Mesenchymal stem cell (in vitro differentiated cells and primary cell): ENCODE data around the gene OTOF.

Experiments used
- DNase-seq: peaks from one replicate; pipeline ENCODE4 v3.0.0-alpha.2; 2013
- H2AFZ ChIP-seq: one replicate; pipeline ENCODE4 v1.6.1; 2013; ENCODE audit warnings: low read depth, mild to moderate bottlenecking, control low read depth, inconsistent platforms, low read length, moderate library complexity
- H2AK5ac ChIP-seq: 2 replicates; pipeline ENCODE4 v1.6.1; 2013; ENCODE audit warnings: low read length, moderate library complexity, mild to moderate bottlenecking, inconsistent platforms; ENCODE audit not compliant: severe bottlenecking
- H2BK120ac ChIP-seq: one replicate; pipeline ENCODE4 v1.6.1; 2013; ENCODE audit warnings: low read depth, mild to moderate bottlenecking, inconsistent platforms, low read length, moderate library complexity
- H2BK12ac ChIP-seq, 2 experiments: one replicate each; pipeline ENCODE4 v1.6.1; 2013; ENCODE audit warnings: inconsistent platforms in 2 of 2, low read length in 2 of 2, mild to moderate bottlenecking in 2 of 2, moderate library complexity in 2 of 2, control low read depth in 1 of 2
- H2BK15ac ChIP-seq: one replicate; pipeline ENCODE4 v1.6.1; 2013; ENCODE audit warnings: mild to moderate bottlenecking, low read depth, inconsistent platforms; ENCODE audit not compliant: poor library complexity, severe bottlenecking
- H2BK5ac ChIP-seq: 2 replicates; pipeline ENCODE4 v1.6.1; 2013; ENCODE audit warnings: low read depth, mild to moderate bottlenecking, low read length, control low read depth, inconsistent platforms; ENCODE audit not compliant: poor library complexity, severe bottlenecking
- H3K14ac ChIP-seq, 2 experiments: one replicate each; pipeline ENCODE4 v1.6.1; 2013; ENCODE audit warnings: inconsistent platforms in 2 of 2, low read length in 2 of 2, control low read depth in 1 of 2, mild to moderate bottlenecking in 1 of 2, moderate library complexity in 1 of 2
- H3K18ac ChIP-seq, 2 experiments: one replicate each; pipeline ENCODE4 v1.6.1; 2013; ENCODE audit warnings: inconsistent platforms in 2 of 2, low read length in 2 of 2, control low read depth in 1 of 2, low read depth in 1 of 2, mild to moderate bottlenecking in 1 of 2
- H3K23ac ChIP-seq, 2 experiments: one replicate each; pipeline ENCODE4 v1.6.1; 2013; ENCODE audit warnings: inconsistent platforms in 2 of 2, low read length in 2 of 2, mild to moderate bottlenecking in 2 of 2, moderate library complexity in 2 of 2, control low read depth in 1 of 2
- H3K27ac ChIP-seq: 2 replicates; pipeline ENCODE4 v1.5.1; 2013; ENCODE audit warnings: mild to moderate bottlenecking, moderate library complexity, low read length, control low read depth, inconsistent platforms; ENCODE audit not compliant: poor library complexity, severe bottlenecking
- H3K27me3 ChIP-seq, 2 experiments: 2 replicates each; pipeline versions ENCODE4 v1.6.1 to v1.7.0; 2013; ENCODE audit warnings: low read length in 2 of 2, mild to moderate bottlenecking in 2 of 2, moderate library complexity in 2 of 2, control low read depth in 1 of 2, inconsistent platforms in 1 of 2; ENCODE audit not compliant: control insufficient read depth in 1 of 2, insufficient read depth in 1 of 2
- H3K36me3 ChIP-seq, 2 experiments: 2 replicates each; pipeline versions ENCODE4 v1.6.1 to v1.7.0; 2013; ENCODE audit warnings: low read length in 2 of 2, control low read depth in 1 of 2, inconsistent platforms in 1 of 2, low read depth in 1 of 2, mild to moderate bottlenecking in 1 of 2; ENCODE audit not compliant: insufficient read depth in 2 of 2, control insufficient read depth in 1 of 2
- H3K4ac ChIP-seq, 2 experiments: one replicate each; pipeline ENCODE4 v1.6.1; 2013; ENCODE audit warnings: inconsistent platforms in 2 of 2, low read length in 2 of 2, mild to moderate bottlenecking in 2 of 2, moderate library complexity in 2 of 2, control low read depth in 1 of 2, low read depth in 1 of 2
- H3K4me1 ChIP-seq: 2 replicates; pipeline ENCODE4 v1.6.1; 2013; ENCODE audit warnings: low read depth, low read length, control low read depth; ENCODE audit not compliant: control insufficient read depth, insufficient read depth
- H3K4me2 ChIP-seq: 2 replicates; pipeline ENCODE4 v1.6.1; 2013; ENCODE audit warnings: low read length, mild to moderate bottlenecking, inconsistent platforms; ENCODE audit not compliant: poor library complexity, severe bottlenecking
- H3K4me3 ChIP-seq, 2 experiments: 2 replicates each; pipeline versions ENCODE4 v1.5.1 to v1.7.0; 2013; ENCODE audit warnings: low read length in 2 of 2, mild to moderate bottlenecking in 2 of 2, control low read depth in 1 of 2, low read depth in 1 of 2; ENCODE audit not compliant: insufficient read depth in 1 of 2
- H3K79me1 ChIP-seq: replicated peaks from 2 replicates; pipeline ENCODE4 v1.6.1; 2013; ENCODE audit warnings: mild to moderate bottlenecking, control low read depth, low read length, inconsistent platforms; ENCODE audit not compliant: poor library complexity, severe bottlenecking
- H3K9ac ChIP-seq: 2 replicates; pipeline ENCODE4 v1.7.0; 2013; ENCODE audit warnings: mild to moderate bottlenecking, low read length, moderate library complexity
- H3K9me3 ChIP-seq: 2 replicates; pipeline ENCODE4 v1.7.0; 2013; ENCODE audit warnings: mild to moderate bottlenecking, low read length; ENCODE audit not compliant: control insufficient read depth
- H4K8ac ChIP-seq: one replicate; pipeline ENCODE4 v1.6.1; 2013; ENCODE audit warnings: inconsistent platforms, mild to moderate bottlenecking, low read length, moderate library complexity
- H4K91ac ChIP-seq: one replicate; pipeline ENCODE4 v1.6.1; 2013; ENCODE audit warnings: mild to moderate bottlenecking, low read length, inconsistent platforms
- WGBS: methylation state at CpG from one replicate; pipeline ENCODE4 v1.1.7; 2013; ENCODE audit warnings: mixed read lengths; 5-methylcytosine and 5-hydroxymethylcytosine counted together

The OTOF gene

GRCh38 chr2:26520148-26520449, 42.2 kb upstream of the OTOF start:
- Histone ChIP-seq H2BK120ac (no peak overlapping the region), H3K4me1 (no peaks in the 10 kb centered on the region)
- WGBS, result 46% methylated on average over 1 of the region's 1 CpG

GRCh38 chr2:26519396-26520147, 41.6 kb upstream of the OTOF start:
- H3K4me2 ChIP-seq, result no peak overlapping the region
- no peaks in the 10 kb centered on the region for H3K36me3 ChIP-seq
- no peak overlapping the region for H3K18ac ChIP-seq
- no peak for DNase-seq
- H3K27me3 ChIP-seq, result peaks cover 66 to 67% of the 10 kb centered on the region in 2 experiments
- no peak overlapping the region for H4K8ac ChIP-seq
- H2BK5ac ChIP-seq, result no peak overlapping the region
- H3K9me3 ChIP-seq, result no peaks in the 10 kb centered on the region
- H3K9ac ChIP-seq, result no peak overlapping the region
- 66% methylated on average over 7 of the region's 8 CpGs for WGBS
- no peak overlapping the region for H2AK5ac ChIP-seq
- H3K23ac ChIP-seq, result peak overlapping the region in 1 of 2 experiments; percentile 15
- no peak overlapping the region for H2AFZ ChIP-seq
- H2BK12ac ChIP-seq, result no peak overlapping the region
- no peak overlapping the region for H3K14ac ChIP-seq
- no peaks in the 10 kb centered on the region for H3K4me1 ChIP-seq
- H2BK120ac ChIP-seq, result no peak overlapping the region
- H2BK15ac ChIP-seq, result no peak overlapping the region
- no peaks in the 10 kb centered on the region for H3K79me1 ChIP-seq
- no peak overlapping the region for H3K4ac ChIP-seq
- H4K91ac ChIP-seq, result no peak overlapping the region
- no peak overlapping the region for H3K27ac ChIP-seq
- H3K4me3 ChIP-seq, result no peak overlapping the region

More at GRCh38 chr2:26520148-26520449, 42.2 kb upstream of the OTOF start:
- Histone ChIP-seq H2AFZ (no peak overlapping the region), H3K4me3 (no peak overlapping the region), H3K18ac (no peak overlapping the region), H2BK5ac (no peak overlapping the region), H4K91ac (no peak overlapping the region), H3K27ac (no peak overlapping the region), H3K9me3 (no peaks in the 10 kb centered on the region), H2BK15ac (no peak overlapping the region), H3K36me3 (no peaks in the 10 kb centered on the region), H3K79me1 (no peaks in the 10 kb centered on the region), H3K4me2 (no peak overlapping the region), H4K8ac (no peak overlapping the region), H2BK12ac (no peak overlapping the region), H3K27me3 (peaks cover 65 to 69% of the 10 kb centered on the region in 2 experiments), H3K14ac (no peak overlapping the region), H3K9ac (no peak overlapping the region), H3K23ac (peak overlapping the region in 1 of 2 experiments; percentile 15), H3K4ac (no peak overlapping the region), H2AK5ac (no peak overlapping the region)
- DNase-seq, result no peak

- no peak overlapping the region for H2BK120ac ChIP-seq
- H3K4ac ChIP-seq, result no peak overlapping the region
- H3K9ac ChIP-seq, result no peak overlapping the region
- no peak overlapping the region for H3K23ac ChIP-seq
- H2AK5ac ChIP-seq, result no peak overlapping the region
- no peaks in the 10 kb centered on the region for H3K9me3 ChIP-seq
- H3K18ac ChIP-seq, result no peak overlapping the region
- no peak overlapping the region for H3K27ac ChIP-seq
- H3K4me1 ChIP-seq, result no peaks in the 10 kb centered on the region
- H4K91ac ChIP-seq, result no peak overlapping the region
- no peak overlapping the region for H3K4me2 ChIP-seq
- H4K8ac ChIP-seq, result no peak overlapping the region
- WGBS, result 82% methylated on average over 11 of the region's 11 CpGs
- H3K14ac ChIP-seq, result no peak overlapping the region
- no peak overlapping the region for H2BK15ac ChIP-seq
- no peaks in the 10 kb centered on the region for H3K36me3 ChIP-seq
- no peak overlapping the region for H2BK5ac ChIP-seq
- no peaks in the 10 kb centered on the region for H3K79me1 ChIP-seq
- H2AFZ ChIP-seq, result no peak overlapping the region
- no peak overlapping the region for H3K4me3 ChIP-seq
- H2BK12ac ChIP-seq, result no peak overlapping the region
- peaks cover 77 to 79% of the 10 kb centered on the region in 2 experiments for H3K27me3 ChIP-seq
- no peak for DNase-seq
Measured at GRCh38 chr2:26516781-26517180, 38.9 kb upstream of the OTOF start.

GRCh38 chr2:26516246-26516645, 38.3 kb upstream of the OTOF start:
- H2BK5ac ChIP-seq, result no peak overlapping the region
- H3K9me3 ChIP-seq, result no peaks in the 10 kb centered on the region
- peaks cover 77 to 79% of the 10 kb centered on the region in 2 experiments for H3K27me3 ChIP-seq
- H3K4me3 ChIP-seq, result no peak overlapping the region
- H4K8ac ChIP-seq, result no peak overlapping the region
- no peak overlapping the region for H3K9ac ChIP-seq
- H3K4me2 ChIP-seq, result no peak overlapping the region
- no peak overlapping the region for H3K27ac ChIP-seq
- no peak overlapping the region for H2AK5ac ChIP-seq
- no peaks in the 10 kb centered on the region for H3K79me1 ChIP-seq
- no peaks in the 10 kb centered on the region for H3K36me3 ChIP-seq
- no peak overlapping the region for H2BK120ac ChIP-seq
- H3K23ac ChIP-seq, result no peak overlapping the region
- DNase-seq, result no peak
- H2AFZ ChIP-seq, result no peak overlapping the region
- no peaks in the 10 kb centered on the region for H3K4me1 ChIP-seq
- no peak overlapping the region for H2BK12ac ChIP-seq
- 86% methylated on average over 9 of the region's 10 CpGs for WGBS
- H3K4ac ChIP-seq, result no peak overlapping the region
- no peak overlapping the region for H3K18ac ChIP-seq
- no peak overlapping the region for H3K14ac ChIP-seq
- H2BK15ac ChIP-seq, result no peak overlapping the region
- H4K91ac ChIP-seq, result no peak overlapping the region
